NCI-H524 (cell line): ENCODE data around the gene MAN1C1.

ENCODE experiments used
- DNase-seq, 2 experiments: peaks; one replicate each; lab custom pipeline; 2025; lab: John Stamatoyannopoulos, UW

Gene MAN1C1

DNA sequence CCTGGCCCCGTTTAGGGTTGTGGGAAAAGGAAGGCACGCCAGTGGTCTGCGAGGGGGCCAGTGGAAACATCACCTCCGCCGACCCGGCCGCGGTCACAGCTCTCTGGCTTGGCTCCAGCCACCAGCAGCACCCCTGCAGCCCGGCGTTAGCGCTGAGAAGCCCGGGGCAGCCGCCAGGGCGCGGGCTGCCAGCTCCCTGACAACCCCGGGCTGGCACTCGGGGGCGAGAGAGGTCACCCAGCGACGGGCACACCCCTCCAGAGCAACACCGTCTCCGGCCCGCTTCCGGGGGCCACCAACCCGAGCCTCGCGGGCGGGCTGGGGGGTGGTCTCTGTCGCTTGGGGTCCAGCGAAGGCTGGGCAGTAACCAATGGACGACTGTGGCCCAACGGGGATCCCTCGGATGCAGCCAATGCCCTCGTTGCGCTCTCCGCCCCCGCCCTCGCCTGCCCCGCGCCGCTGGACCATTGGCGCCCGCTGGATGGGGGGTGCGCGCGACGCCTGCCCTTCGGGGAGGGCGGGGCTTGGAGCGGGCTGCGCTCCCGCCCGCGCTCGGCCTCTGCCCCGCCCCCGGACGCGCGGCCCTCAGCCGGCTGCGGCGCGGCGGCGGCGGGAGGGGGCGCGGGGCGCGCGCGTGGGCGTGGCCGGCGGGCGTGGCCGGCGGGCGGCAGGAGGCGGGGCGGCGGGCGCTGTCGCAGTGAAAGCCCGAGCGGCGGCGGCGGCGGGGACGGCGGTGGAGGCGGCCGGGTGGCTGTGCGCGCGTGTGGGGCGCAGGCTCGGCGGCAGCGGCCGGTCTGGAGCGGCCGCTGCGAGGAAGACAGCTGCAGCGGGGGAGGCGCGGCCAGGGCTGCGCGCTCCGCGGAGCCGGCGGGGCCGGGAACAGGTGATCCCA, at the start of gene MAN1C1:
Gene MAN1C1 (plus strand): TSS at position 697 of the 892 bp plus-strand sequence. CDS start 1,007 bp downstream, outside the sequence.
- DNase-seq: peak; percentile 70 to 86

DNA sequence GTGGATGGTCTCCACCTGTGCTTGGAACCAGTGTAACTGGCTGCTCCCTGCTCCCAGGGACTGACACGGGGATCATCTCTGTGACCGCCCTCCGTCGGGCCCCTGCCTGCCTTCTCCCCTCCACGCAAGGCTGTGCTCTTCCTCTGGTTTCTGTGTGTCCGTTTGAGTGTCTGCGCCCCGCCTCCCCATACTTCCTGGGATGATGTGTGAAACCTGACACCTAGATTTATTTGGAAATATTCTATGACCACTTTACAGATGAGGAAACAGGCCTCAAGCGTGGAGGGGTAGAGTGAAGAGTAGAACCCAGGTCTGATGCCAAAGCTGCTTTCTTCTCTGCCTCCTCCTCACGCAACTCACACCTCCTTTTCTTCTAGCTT, 48.9 kb upstream of the MAN1C1 start:
- no peak for DNase-seq

DNA sequence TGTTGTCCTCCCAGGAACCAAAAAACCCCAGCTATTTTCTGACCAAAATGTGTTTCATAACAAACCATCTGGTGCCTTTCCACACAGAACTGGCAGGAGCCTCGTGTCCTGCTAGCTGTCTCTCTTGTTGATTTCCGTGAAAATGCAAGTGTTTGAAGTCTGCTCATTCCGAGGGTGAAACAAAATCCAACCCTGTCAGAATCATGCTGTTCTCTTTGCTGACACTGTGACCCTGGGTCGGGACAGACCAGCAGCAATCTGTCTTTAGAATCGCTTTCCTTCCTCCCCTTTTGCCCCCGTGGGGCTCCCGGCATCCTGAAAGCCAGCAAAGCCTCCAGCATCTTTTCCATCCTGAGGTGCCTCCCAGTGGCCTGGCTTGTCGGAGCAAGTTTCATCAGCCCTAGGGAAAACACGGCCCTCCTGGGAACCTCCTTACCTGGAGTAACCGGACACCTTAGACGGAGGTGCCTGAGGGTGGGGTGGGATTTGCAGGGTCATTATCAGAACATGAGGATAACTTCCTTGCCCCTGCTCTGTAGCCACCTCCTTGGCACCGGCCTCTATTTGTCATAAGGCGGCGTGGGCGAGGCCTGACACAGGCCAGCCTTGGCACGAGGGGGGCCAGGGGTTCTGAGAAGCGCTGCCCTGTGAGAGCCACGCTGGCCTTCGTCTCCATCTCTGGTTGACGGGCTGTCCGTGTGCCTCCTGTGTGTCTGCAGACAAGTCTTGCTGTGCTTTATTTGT, 48.3 kb upstream of the MAN1C1 start:
- DNase-seq: peak; percentile 46 to 52

GRCh38 chr1:25568834-25569596, 47.6 kb upstream of the MAN1C1 start:
- no peak for DNase-seq

- DNase-seq: peak; percentile 87 to 93
Measured at GRCh38 chr1:25569597-25570396, 46.8 kb upstream of the MAN1C1 start.

GRCh38 chr1:25570798-25571521, 45.6 kb upstream of the MAN1C1 start:
- DNase-seq: no peak

DNA sequence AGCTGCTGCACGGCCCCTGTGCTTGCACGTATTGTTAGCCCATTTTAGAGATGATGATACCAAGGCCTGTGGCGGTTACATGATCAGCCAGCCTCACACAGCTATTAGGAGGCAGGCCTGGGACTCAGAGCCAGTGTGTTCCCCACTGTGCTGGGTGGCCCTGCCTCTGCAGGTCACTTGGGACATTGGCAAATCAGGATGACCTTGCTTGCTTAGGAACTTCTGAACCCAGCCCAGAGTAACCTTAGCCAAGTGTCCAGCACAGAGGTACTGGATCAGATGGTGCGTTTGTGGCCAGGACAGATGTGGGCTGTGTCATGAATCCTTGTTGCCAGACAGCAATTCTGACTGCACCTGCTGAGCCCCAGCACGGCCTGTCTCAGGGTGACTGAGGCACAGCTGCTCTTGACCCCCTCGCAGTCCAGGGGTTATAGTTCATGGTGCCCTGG, 45.0 kb upstream of the MAN1C1 start:
- DNase-seq: no peak

DNA sequence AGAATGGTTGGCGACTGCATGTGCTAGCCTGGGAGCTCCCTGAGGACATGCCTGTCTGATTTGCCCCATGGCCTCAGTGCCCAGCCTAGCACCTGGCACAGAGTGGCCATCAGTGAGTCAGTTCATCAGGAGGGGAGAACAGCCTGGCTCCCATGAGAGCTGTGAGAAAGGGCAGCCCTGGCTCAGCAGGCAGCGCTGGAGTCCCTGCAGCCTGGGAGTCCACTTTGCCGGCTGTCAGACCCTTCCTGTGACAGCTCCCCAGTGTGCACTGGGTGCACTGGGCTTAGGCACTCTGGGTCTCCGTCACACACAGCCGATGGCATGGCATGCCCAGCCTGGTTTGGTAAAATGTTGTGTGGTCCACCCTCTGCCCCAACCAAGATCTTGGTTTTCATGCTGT, 44.5 kb upstream of the MAN1C1 start:
- DNase-seq: no peak

DNA sequence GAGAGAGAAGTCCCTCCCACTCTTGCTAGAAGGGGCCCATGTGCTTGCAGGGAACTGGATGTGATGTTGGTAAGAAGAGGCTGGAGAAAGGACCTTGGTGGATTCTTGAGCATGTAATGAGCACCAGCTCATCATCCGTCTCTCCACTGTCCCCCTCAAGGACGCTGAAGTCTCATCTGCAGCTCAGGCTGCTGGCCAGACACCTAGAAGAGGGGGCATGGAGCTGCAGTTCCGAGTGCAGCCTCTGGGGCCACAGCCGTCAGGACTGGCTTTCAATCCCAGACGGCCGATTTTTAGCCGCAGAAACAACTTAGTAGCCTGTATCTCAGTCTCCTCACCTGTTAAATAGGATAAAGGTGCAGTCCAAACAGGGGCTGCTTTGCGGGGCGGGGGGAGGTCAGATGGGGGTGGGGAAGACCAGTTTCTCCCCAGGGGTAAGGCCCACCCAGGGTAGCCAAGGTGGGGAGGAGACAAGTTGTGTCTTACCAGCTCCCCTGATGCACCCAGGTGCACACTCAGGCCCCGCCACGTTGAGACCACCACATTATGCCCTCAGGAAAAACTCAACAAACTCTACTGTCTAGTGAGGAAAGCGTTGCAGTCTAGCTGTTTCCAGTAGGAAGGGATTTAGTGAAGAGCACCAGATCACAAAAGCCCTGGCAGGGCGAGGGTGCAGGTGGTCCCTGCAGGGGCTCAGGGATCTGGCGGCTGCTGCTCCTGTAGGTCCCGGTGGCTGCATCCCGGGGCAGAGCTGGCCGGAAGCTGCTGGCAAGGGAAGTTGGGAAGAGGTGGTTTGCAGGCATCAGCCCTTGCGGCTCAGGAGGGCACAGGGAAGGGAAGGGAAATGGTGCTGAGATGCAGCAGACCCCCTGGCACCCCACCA, 43.6 kb upstream of the MAN1C1 start:
- peak in 1 of 2 experiments; percentile 43 for DNase-seq

DNA sequence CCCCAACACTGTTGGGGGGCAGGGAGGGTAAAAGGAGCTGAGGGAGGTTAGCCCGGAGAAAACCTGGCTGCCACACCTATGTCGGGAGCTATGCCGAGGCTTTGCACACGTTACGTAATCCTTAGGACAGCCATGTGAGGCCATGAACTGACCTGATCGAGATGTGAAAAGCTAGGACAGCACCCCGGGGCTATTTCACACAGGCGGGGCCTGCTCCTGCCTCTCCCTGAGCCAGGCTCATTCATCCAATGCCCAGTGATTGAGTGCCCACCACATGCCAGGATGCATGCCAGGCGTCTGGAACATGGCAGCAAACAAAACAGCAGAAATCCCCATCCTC, 43.0 kb upstream of the MAN1C1 start:
- DNase-seq: no peak

DNA sequence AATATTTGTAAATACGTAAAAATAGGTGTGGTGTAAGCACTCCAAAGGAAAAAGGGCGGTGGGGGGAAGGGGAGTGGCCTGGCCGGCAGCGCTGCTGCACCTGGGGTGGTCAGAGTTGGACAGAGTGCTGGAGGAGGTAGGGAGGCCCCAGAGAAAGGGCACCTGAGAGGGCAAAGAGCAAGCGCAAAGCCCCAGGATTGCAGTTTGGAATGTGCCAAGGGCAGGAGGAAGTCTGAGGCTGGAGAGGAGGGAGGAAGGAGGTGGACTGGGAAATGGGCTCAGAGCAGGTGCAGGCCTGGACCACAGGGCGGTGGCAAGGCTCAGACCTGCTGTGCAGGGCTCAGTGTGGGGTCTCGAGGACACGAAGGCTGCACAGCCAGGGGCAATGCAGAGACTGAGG, 42.6 kb upstream of the MAN1C1 start:
- no peak for DNase-seq

DNA sequence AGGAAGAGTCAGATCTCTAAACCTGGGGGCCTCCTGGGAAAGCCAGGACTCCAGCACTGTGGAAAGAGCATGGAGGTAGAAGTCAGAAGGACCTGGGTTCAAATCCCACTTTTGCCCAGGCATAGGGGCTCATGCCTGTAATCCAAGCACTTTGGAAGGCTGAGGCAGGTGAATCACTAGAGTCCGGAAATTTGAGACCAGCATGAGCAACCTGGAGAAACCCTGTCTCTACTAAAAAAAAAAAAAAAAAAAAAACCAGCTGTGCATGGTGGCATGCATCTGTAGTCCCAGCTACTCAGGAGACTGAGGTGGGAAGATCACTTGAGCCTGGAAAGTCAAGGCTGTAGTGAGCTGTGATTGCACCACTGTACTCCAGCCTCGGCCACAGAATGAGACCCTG, 41.4 kb upstream of the MAN1C1 start:
- no peak for DNase-seq

GRCh38 chr1:25576459-25577133, 40.0 kb upstream of the MAN1C1 start:
- no peak for DNase-seq

- DNase-seq: no peak
Measured at GRCh38 chr1:25577134-25577920, 39.3 kb upstream of the MAN1C1 start.

DNA sequence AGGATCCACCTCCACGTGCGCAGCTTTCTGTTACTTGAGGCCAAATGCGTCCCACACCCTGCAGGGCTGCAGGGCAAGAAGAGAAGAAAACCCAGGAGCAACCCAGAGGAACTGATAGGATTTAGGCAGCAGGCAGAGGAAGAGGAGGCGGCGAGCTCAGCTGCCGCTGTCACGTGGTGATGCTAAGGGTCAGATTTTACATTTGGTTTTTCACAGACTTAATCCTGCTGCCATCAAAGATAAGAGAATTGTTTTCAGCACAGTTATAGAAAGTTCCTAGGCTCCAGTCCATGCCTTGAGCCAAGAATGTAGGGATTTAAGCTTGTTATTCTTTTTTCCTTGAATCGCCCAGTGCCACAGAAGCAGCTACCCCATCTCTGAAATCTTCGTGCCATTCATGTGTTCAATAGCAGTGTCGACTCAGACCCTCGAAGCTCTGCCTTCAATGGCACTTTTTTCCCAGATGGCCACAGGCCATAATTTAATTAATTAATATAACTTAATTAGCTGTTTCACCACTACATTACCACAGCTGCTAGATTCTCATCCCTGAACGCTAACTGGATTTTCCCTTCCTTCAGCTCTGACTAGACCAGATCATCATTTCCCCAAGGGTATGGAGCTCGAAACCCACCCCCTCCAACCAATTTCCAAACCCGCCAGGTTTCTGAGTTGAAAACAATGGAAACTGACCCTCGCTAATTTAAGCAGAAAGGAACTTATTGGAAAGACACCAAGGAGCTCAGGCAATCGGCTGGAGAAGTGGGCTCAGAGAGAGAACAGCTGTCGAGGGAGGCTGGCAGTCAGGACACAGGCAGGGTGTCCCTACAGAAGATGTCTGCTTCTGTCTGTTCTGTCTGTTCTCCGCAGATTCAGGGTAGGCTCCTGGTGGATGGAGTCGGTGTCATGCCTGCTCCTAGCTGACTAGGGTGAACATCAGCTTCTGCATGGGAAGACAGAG, 37.0 kb upstream of the MAN1C1 start:
- DNase-seq: peak; percentile 57 to 74

- peak in 1 of 2 experiments; percentile 31 for DNase-seq
Measured at GRCh38 chr1:25580927-25581326, 35.7 kb upstream of the MAN1C1 start.

- no peak for DNase-seq
Measured at GRCh38 chr1:25581764-25582163, 34.8 kb upstream of the MAN1C1 start.
